ENCODE data around the gene SLC26A2.

DNA sequence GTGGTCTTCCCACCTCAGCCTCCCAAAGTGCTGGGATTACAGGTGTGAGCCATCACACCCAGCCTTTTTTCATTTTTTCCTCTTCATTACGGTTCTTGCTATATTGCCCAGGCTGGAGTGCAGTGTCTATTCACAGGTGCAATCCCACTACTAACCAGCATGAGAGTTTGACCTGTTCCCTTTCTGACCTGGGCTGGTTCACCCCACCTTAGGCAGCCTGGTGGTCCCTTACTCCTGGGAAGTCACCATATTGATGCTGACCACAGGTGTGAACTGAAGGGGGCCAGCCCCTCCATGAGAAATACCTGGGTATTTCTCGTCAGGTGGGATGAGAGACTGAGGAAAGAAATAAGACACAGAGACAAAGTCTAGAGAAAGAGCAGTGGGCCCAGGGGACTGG lies 18.4 kb upstream of the SLC26A2 start:
- TF ChIP-seq, protein P1, sequence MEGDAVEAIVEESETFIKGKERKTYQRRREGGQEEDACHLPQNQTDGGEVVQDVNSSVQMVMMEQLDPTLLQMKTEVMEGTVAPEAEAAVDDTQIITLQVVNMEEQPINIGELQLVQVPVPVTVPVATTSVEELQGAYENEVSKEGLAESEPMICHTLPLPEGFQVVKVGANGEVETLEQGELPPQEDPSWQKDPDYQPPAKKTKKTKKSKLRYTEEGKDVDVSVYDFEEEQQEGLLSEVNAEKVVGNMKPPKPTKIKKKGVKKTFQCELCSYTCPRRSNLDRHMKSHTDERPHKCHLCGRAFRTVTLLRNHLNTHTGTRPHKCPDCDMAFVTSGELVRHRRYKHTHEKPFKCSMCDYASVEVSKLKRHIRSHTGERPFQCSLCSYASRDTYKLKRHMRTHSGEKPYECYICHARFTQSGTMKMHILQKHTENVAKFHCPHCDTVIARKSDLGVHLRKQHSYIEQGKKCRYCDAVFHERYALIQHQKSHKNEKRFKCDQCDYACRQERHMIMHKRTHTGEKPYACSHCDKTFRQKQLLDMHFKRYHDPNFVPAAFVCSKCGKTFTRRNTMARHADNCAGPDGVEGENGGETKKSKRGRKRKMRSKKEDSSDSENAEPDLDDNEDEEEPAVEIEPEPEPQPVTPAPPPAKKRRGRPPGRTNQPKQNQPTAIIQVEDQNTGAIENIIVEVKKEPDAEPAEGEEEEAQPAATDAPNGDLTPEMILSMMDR (IDR thresholded peaks at IDR 0.05): no peak
- TF ChIP-seq POLR2A (IDR thresholded peaks at IDR 0.05): no peak

All from sigmoid colon (tissue), 3 donors.